ENCODE results near the gene XAB2.

DNA sequence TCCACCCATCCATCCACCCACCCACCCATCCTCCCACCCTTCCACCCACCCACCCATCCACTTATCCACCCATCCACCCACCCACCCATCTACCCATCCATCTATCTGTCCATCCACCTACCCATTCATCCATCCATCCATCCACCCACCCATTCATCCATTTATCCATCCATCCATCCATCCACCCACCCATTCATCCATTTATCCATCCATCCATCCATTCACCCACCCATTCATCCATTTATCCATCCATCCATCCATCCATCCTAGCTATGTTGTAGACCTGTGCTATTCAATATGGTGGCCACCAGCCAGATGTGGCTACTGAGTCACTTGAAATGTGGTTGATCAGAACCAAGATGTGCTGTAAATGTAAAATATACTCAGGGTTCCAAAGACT lies 28.6 kb downstream of the XAB2 start:
- TF ChIP-seq, protein P1, sequence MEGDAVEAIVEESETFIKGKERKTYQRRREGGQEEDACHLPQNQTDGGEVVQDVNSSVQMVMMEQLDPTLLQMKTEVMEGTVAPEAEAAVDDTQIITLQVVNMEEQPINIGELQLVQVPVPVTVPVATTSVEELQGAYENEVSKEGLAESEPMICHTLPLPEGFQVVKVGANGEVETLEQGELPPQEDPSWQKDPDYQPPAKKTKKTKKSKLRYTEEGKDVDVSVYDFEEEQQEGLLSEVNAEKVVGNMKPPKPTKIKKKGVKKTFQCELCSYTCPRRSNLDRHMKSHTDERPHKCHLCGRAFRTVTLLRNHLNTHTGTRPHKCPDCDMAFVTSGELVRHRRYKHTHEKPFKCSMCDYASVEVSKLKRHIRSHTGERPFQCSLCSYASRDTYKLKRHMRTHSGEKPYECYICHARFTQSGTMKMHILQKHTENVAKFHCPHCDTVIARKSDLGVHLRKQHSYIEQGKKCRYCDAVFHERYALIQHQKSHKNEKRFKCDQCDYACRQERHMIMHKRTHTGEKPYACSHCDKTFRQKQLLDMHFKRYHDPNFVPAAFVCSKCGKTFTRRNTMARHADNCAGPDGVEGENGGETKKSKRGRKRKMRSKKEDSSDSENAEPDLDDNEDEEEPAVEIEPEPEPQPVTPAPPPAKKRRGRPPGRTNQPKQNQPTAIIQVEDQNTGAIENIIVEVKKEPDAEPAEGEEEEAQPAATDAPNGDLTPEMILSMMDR (IDR thresholded peaks at IDR 0.05), result no peak
- no peak for TF ChIP-seq POLR2A (IDR thresholded peaks at IDR 0.05)

Measured in uterus (tissue), 2 donors.